A549 (cell line): ENCODE measurements around the gene B9D2.

Source experiments
- BHLHE40 ChIP-seq: IDR thresholded peaks from 2 replicates; pipeline ENCODE4 v1.6.1; 2012; ENCODE audit warnings: low read depth, low read length, inconsistent platforms
- ELK1 ChIP-seq: fragments of 150-350 bp; IDR thresholded peaks from 2 replicates; pipeline ENCODE4 v1.6.1; 2014; ENCODE audit warnings: low read depth, mild to moderate bottlenecking, low read length
- ESRRA ChIP-seq: fragments of 150-350 bp; IDR thresholded peaks from 2 replicates; pipeline ENCODE4 v1.6.1; 2014; ENCODE audit warnings: mild to moderate bottlenecking, low read length, borderline replicate concordance
- JUN ChIP-seq, 2 experiments: fragments of >200 bp; sonication (Bioruptor Twin); formaldehyde crosslinking; IDR thresholded peaks; 2 replicates in 1 of 2; 3 replicates in 1 of 2; pipeline ENCODE4 v1.6.1; 2016 to 2017
- KDM1A ChIP-seq: fragments of 200-600 bp; sonication (generic); IDR thresholded peaks from 2 replicates; pipeline ENCODE4 v1.6.1; 2016; ENCODE audit warnings: low read depth, mild to moderate bottlenecking
- MAFK ChIP-seq: fragments of 450-650 bp; IDR thresholded peaks from 2 replicates; pipeline ENCODE4 v1.6.1; 2014; ENCODE audit not compliant: partially characterized antibody
- TF ChIP-seq, protein P1 (sequence below): fragments of >200 bp; sonication (Bioruptor Twin); formaldehyde crosslinking; IDR thresholded peaks from 3 replicates; pipeline ENCODE4 v1.5.1; 2016
- TF ChIP-seq, protein P2 (sequence below): fragments of 200-600 bp; sonication (generic); IDR thresholded peaks from 2 replicates; pipeline ENCODE4 v1.6.1; 2016; ENCODE audit warnings: antibody characterized with exemption, mild to moderate bottlenecking, moderate library complexity
- TF ChIP-seq, protein P3 (sequence below): IDR thresholded peaks from 2 replicates; pipeline ENCODE4 v1.6.1; 2012

GRCh38 chr19:41410336-41411054 lies 46.5 kb upstream of the B9D2 start:
- TF ChIP-seq, protein P1, sequence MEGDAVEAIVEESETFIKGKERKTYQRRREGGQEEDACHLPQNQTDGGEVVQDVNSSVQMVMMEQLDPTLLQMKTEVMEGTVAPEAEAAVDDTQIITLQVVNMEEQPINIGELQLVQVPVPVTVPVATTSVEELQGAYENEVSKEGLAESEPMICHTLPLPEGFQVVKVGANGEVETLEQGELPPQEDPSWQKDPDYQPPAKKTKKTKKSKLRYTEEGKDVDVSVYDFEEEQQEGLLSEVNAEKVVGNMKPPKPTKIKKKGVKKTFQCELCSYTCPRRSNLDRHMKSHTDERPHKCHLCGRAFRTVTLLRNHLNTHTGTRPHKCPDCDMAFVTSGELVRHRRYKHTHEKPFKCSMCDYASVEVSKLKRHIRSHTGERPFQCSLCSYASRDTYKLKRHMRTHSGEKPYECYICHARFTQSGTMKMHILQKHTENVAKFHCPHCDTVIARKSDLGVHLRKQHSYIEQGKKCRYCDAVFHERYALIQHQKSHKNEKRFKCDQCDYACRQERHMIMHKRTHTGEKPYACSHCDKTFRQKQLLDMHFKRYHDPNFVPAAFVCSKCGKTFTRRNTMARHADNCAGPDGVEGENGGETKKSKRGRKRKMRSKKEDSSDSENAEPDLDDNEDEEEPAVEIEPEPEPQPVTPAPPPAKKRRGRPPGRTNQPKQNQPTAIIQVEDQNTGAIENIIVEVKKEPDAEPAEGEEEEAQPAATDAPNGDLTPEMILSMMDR, result no peak
- TF ChIP-seq KDM1A (no peak), JUN (IDR thresholded peaks at IDR 0.05) (no peak), MAFK (no peak), ELK1 (no peak), BHLHE40 (no peak), ESRRA (no peak)
- TF ChIP-seq, protein P2, sequence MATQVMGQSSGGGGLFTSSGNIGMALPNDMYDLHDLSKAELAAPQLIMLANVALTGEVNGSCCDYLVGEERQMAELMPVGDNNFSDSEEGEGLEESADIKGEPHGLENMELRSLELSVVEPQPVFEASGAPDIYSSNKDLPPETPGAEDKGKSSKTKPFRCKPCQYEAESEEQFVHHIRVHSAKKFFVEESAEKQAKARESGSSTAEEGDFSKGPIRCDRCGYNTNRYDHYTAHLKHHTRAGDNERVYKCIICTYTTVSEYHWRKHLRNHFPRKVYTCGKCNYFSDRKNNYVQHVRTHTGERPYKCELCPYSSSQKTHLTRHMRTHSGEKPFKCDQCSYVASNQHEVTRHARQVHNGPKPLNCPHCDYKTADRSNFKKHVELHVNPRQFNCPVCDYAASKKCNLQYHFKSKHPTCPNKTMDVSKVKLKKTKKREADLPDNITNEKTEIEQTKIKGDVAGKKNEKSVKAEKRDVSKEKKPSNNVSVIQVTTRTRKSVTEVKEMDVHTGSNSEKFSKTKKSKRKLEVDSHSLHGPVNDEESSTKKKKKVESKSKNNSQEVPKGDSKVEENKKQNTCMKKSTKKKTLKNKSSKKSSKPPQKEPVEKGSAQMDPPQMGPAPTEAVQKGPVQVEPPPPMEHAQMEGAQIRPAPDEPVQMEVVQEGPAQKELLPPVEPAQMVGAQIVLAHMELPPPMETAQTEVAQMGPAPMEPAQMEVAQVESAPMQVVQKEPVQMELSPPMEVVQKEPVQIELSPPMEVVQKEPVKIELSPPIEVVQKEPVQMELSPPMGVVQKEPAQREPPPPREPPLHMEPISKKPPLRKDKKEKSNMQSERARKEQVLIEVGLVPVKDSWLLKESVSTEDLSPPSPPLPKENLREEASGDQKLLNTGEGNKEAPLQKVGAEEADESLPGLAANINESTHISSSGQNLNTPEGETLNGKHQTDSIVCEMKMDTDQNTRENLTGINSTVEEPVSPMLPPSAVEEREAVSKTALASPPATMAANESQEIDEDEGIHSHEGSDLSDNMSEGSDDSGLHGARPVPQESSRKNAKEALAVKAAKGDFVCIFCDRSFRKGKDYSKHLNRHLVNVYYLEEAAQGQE, result no peak
- TF ChIP-seq, protein P3, sequence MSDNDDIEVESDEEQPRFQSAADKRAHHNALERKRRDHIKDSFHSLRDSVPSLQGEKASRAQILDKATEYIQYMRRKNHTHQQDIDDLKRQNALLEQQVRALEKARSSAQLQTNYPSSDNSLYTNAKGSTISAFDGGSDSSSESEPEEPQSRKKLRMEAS, result no peak
